ENCODE data around the gene HDGF. TPM values are rescaled to one million over a fixed set of nuclear protein-coding genes. Genes with fewer than 3 reads are reported as not detected.

Gene HDGF
- total and polyA plus RNA-seq, 10 donors, result 48.8 to 143 (median 95.6) TPM

- peaks cover 0 to 53% (median 40%) of the 10 kb centered on the region in 7 donors for H3K27me3 ChIP-seq (replicated peaks in 1 of 7)
- intact Hi-C loops (cut with DNase I; ENCODE audit: low total_unique reads), result no loop called here
- peak; percentile 76 for DNase-seq
Measured at GRCh38 chr1:156706657-156707416, 44.6 kb downstream of the HDGF start.

GRCh38 chr1:156705918-156706656 is 45.4 kb downstream of the HDGF start:
- 0 to 2% (median 1%) methylated on average over 29 to 45 of the region's 45 CpGs for WGBS, 5 donors
- Histone ChIP-seq H3K27ac (peak overlapping the region in 4 of 8 donors; percentile 17 to 36 (median 20)), H3K4me3 (peak overlapping the region; percentile 27 to 71 (median 40)), H3K4me1 (peaks cover 21 to 38% (median 33%) of the 10 kb centered on the region in 6 donors), H3K9me3 (no peaks in the 10 kb centered on the region), H3K36me3 (no peaks in the 10 kb centered on the region), H3K27me3 (replicated peaks in 1 of 7) (peaks cover 0 to 61% (median 46%) of the 10 kb centered on the region in 7 donors)
- TF ChIP-seq POLR2A (IDR thresholded peaks at IDR 0.05), result no peak
- TF ChIP-seq POLR2AphosphoS5 (IDR thresholded peaks at IDR 0.05), result peak in 1 of 3 donors; percentile 52
- TF ChIP-seq CTCF (IDR thresholded peaks at IDR 0.05 in 8 of 11, conservative IDR thresholded peaks at IDR 0.05 in 3 of 11), result peak; percentile 54 to 86 (median 74)
- intact Hi-C loops (cut with DNase I; ENCODE audit: low total_unique reads), result no loop called here
- peak; percentile 82 for DNase-seq

More at GRCh38 chr1:156706657-156707416, 44.6 kb downstream of the HDGF start:
- no peak for TF ChIP-seq POLR2AphosphoS5 (IDR thresholded peaks at IDR 0.05)
- TF ChIP-seq POLR2A (IDR thresholded peaks at IDR 0.05), result no peak
- no peak for TF ChIP-seq CTCF (IDR thresholded peaks at IDR 0.05 in 8 of 11, conservative IDR thresholded peaks at IDR 0.05 in 3 of 11)
- H3K4me3 ChIP-seq, result peak overlapping the region; percentile 27 to 71 (median 40)
- no peaks in the 10 kb centered on the region for H3K36me3 ChIP-seq
- H3K27ac ChIP-seq, result peak overlapping the region in 4 of 8 donors; percentile 17 to 36 (median 20)
- H3K9me3 ChIP-seq, result no peaks in the 10 kb centered on the region
- H3K4me1 ChIP-seq, result peaks cover 21 to 38% (median 33%) of the 10 kb centered on the region in 6 donors
- 4 to 7% (median 6%) methylated on average over 27 to 29 of the region's 29 CpGs for WGBS, 5 donors

GRCh38 chr1:156705321-156705917 is 46.1 kb downstream of the HDGF start, which contains the start of gene CRABP2:
Gene CRABP2 (minus strand): TSS chr1:156705583. CDS start chr1:156705446, 137 bp downstream.
- peak; percentile 78 for DNase-seq
- no peaks in the 10 kb centered on the region for H3K36me3 ChIP-seq
- TF ChIP-seq POLR2A (IDR thresholded peaks at IDR 0.05), result no peak
- TF ChIP-seq CTCF (IDR thresholded peaks at IDR 0.05 in 8 of 11, conservative IDR thresholded peaks at IDR 0.05 in 3 of 11), result no peak
- TF ChIP-seq POLR2AphosphoS5 (IDR thresholded peaks at IDR 0.05), result no peak
- 2 to 7% (median 3%) methylated on average over 25 to 42 of the region's 42 CpGs for WGBS, 5 donors
- intact Hi-C loops (cut with DNase I; ENCODE audit: low total_unique reads), result no loop called here
- H3K4me3 ChIP-seq, result peak within 1 kb of the TSS; percentile 27 to 71 (median 40)
- no peaks in the 10 kb centered on the region for H3K9me3 ChIP-seq
- H3K27me3 ChIP-seq (replicated peaks in 1 of 7), result peaks cover 0 to 67% (median 48%) of the 10 kb centered on the region in 7 donors
- H3K4me1 ChIP-seq, result peaks cover 21 to 38% (median 33%) of the 10 kb centered on the region in 6 donors
- H3K27ac ChIP-seq, result peak within 1 kb of the TSS in 4 of 8 donors; percentile 17 to 36 (median 20)

All from spleen (tissue), 11 donors.